H1 (cell line): ENCODE results near the gene PDZRN4.

Experiments
- CHD1 ChIP-seq: IDR thresholded peaks from 2 replicates; pipeline ENCODE4 v1.6.1; 2012; ENCODE audit warnings: low read depth, low read length, improper control_type of control experiment
- HDAC6 ChIP-seq: IDR thresholded peaks from one replicate; pipeline ENCODE4 v1.7.1; 2012; ENCODE audit warnings: low read depth, mild to moderate bottlenecking, inconsistent platforms, low read length, moderate library complexity
- KDM4A ChIP-seq: IDR thresholded peaks from one replicate; pipeline ENCODE4 v1.7.1; 2012; ENCODE audit warnings: low read depth, mild to moderate bottlenecking, moderate library complexity, low read length, inconsistent platforms; ENCODE audit not compliant: severe bottlenecking
- ZNF274 ChIP-seq: IDR thresholded peaks from 2 replicates; pipeline ENCODE4 v1.7.0; 2012; ENCODE audit warnings: low read length, borderline replicate concordance; ENCODE audit errors: extremely low read depth
- TF ChIP-seq, protein P1 (sequence below), 3 experiments: IDR thresholded peaks; 1 replicate in 2 of 3; 2 replicates in 1 of 3; pipeline versions ENCODE4 v1.5.1 to v1.6.1; 2011; ENCODE audit warnings: low read length in 3 of 3, mild to moderate bottlenecking in 3 of 3, inconsistent platforms in 2 of 3, low read depth in 1 of 3, moderate library complexity in 1 of 3; ENCODE audit not compliant: insufficient read depth in 1 of 3; ENCODE audit errors: control extremely low read depth in 1 of 3

DNA sequence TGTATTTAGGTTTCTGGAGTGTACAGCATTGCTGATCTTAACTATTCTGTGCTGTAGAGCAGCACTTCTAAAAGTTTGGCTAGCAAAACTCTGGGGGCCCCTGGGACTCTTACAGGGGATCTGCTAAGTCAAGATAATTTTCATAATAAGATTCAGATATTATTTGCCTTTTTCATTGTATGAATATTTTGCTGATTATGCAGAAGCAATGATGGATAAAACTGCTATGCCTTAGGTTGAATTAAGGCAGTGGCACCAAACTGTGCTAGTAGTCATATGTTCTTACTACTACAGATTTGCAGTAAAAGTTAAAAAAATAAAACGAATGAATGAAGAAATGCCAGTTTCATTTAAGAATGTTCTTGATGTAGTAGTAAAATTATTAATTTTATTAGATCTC lies 160.1 kb downstream of the PDZRN4 start:
- TF ChIP-seq, protein P1, sequence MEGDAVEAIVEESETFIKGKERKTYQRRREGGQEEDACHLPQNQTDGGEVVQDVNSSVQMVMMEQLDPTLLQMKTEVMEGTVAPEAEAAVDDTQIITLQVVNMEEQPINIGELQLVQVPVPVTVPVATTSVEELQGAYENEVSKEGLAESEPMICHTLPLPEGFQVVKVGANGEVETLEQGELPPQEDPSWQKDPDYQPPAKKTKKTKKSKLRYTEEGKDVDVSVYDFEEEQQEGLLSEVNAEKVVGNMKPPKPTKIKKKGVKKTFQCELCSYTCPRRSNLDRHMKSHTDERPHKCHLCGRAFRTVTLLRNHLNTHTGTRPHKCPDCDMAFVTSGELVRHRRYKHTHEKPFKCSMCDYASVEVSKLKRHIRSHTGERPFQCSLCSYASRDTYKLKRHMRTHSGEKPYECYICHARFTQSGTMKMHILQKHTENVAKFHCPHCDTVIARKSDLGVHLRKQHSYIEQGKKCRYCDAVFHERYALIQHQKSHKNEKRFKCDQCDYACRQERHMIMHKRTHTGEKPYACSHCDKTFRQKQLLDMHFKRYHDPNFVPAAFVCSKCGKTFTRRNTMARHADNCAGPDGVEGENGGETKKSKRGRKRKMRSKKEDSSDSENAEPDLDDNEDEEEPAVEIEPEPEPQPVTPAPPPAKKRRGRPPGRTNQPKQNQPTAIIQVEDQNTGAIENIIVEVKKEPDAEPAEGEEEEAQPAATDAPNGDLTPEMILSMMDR (IDR thresholded peaks at IDR 0.05; ENCODE audit: control extremely low read depth in 1 of 3, insufficient read depth in 1 of 3, low read depth in 1 of 3, low read length in 3 of 3) = no peak
- TF ChIP-seq ZNF274 (no peak), CHD1 (no peak), HDAC6 (no peak), KDM4A (no peak)
